Fibroblast of lung (primary cell): ENCODE data around the gene EFNA5.

Experiments used
- CTCF ChIP-seq, 2 donors: IDR thresholded peaks in 1 of 2; conservative IDR thresholded peaks in 1 of 2; 1 replicate in 1 of 2; 2 replicates in 1 of 2; pipeline ENCODE4 v1.5.1; 2011 to 2012; ENCODE audit warnings: low read length in 2 of 2, control low read depth in 1 of 2, inconsistent platforms in 1 of 2, low read depth in 1 of 2, mild to moderate bottlenecking in 1 of 2
- EZH2 ChIP-seq: IDR thresholded peaks from 2 replicates; pipeline ENCODE4 v1.5.1; 2012; ENCODE audit warnings: low read length, control low read depth, mild to moderate bottlenecking; ENCODE audit errors: missing control alignments

DNA sequence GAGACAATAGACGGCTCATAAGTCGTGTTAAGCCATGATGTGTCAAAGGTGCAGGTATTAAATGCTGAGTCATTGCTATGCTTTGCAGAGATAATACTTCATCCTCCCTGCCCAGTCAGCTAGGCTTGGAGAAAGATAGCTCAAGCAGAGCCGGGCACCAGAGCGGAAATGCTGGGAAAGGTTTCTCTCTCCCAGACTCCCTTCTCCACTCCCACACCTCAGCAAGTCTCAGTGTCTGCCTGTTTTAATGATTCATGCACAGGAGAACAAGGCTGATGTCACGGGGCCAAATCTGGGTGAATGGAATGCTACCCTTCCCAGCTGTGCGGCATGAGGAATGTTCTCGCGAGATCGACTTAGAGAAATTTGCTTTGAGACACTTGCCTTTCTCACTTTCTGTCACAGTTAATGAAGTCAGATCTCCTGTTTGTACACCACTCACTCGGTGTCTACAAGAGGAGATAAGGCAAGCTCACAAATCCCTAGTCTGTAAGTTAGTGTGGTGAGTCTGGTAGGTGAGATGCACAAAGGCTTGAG is 204.4 kb downstream of the EFNA5 start:
- TF ChIP-seq CTCF (conservative IDR thresholded peaks at IDR 0.05 in 1 of 2, IDR thresholded peaks at IDR 0.05 in 1 of 2; ENCODE audit: low read depth in 1 of 2, low read length in 2 of 2) (no peak), EZH2 (no peak)
